ENCODE measurements around the gene KIF18A.
"Not testable (repeated sequence)": the region's sequence is repeated elsewhere in the genome, so short reads cannot be mapped to it uniquely, and the experiment has no call there.

KIF18A gene

GRCh38 chr11:28107750-28108618, at the start of gene KIF18A, which contains the start of gene METTL15:
TSS of gene KIF18A (minus strand) at chr11:28108156. CDS start at chr11:28097947, 10,209 bp downstream.
TSS of gene METTL15 (plus strand) at chr11:28108388. CDS start at chr11:28113335, 4,947 bp downstream.
- peak; percentile 94 for DNase-seq (ENCODE audit: low read depth)

- no peak for DNase-seq (ENCODE audit: low read depth)
These were observed 45.6 kb upstream of the KIF18A start for GRCh38 chr11:28153586-28153985.

GRCh38 chr11:28152743-28153142, 44.8 kb upstream of the KIF18A start:
- no peak for DNase-seq (ENCODE audit: low read depth)

GRCh38 chr11:28146123-28146751, 38.3 kb upstream of the KIF18A start:
- DNase-seq (ENCODE audit: low read depth), result peak; percentile 81

- DNase-seq (ENCODE audit: low read depth), result no peak
These were observed 36.9 kb upstream of the KIF18A start for GRCh38 chr11:28144808-28145207.

- DNase-seq (ENCODE audit: low read depth), result no peak
These were observed 34.8 kb upstream of the KIF18A start for GRCh38 chr11:28142724-28143123.

- no peak for DNase-seq (ENCODE audit: low read depth)
These were observed 32.9 kb upstream of the KIF18A start for GRCh38 chr11:28140689-28141455.

GRCh38 chr11:28139841-28140415, 32.0 kb upstream of the KIF18A start:
- no peak for DNase-seq (ENCODE audit: low read depth)

GRCh38 chr11:28137832-28138231, 29.9 kb upstream of the KIF18A start:
- no peak for DNase-seq (ENCODE audit: low read depth)

GRCh38 chr11:28137366-28137765, 29.4 kb upstream of the KIF18A start:
- no peak for DNase-seq (ENCODE audit: low read depth)

GRCh38 chr11:28136157-28136556, 28.2 kb upstream of the KIF18A start:
- DNase-seq (ENCODE audit: low read depth), result not testable (repeated sequence)

GRCh38 chr11:28133146-28133545, 25.2 kb upstream of the KIF18A start:
- no peak for DNase-seq (ENCODE audit: low read depth)

- no peak for DNase-seq (ENCODE audit: low read depth)
These were observed 24.6 kb upstream of the KIF18A start for GRCh38 chr11:28132548-28132947.

GRCh38 chr11:28123151-28123581, 15.2 kb upstream of the KIF18A start:
- DNase-seq (ENCODE audit: low read depth), result no peak

- DNase-seq (ENCODE audit: low read depth), result no peak
These were observed 9.8 kb upstream of the KIF18A start for GRCh38 chr11:28117712-28118111.

GRCh38 chr11:28114731-28115130, 6.8 kb upstream of the KIF18A start:
- no peak for DNase-seq (ENCODE audit: low read depth)

- no peak for DNase-seq (ENCODE audit: low read depth)
These were observed 6.2 kb upstream of the KIF18A start for GRCh38 chr11:28114116-28114515.

GRCh38 chr11:28110821-28111200, 2.9 kb upstream of the KIF18A start:
- no peak for DNase-seq (ENCODE audit: low read depth)

- DNase-seq (ENCODE audit: low read depth), result peak; percentile 62
These were observed 2.3 kb upstream of the KIF18A start for GRCh38 chr11:28110108-28110820.

- DNase-seq (ENCODE audit: low read depth), result no peak
These were observed 1.0 kb upstream of the KIF18A start for GRCh38 chr11:28108958-28109357.

GRCh38 chr11:28107191-28107749, 686 bp downstream of the KIF18A start:
- peak; percentile 43 for DNase-seq (ENCODE audit: low read depth)
